Stimulated activated naive CD8-positive, alpha-beta T cell treated with anti-CD3 and anti-CD28 coated beads, Interleukin-15, amount 100 ng/mL, for 72 hours (primary cell): Measurements from ENCODE around the gene RNASE11.
"Not testable (repeated sequence)": the region's sequence is repeated elsewhere in the genome, so short reads cannot be mapped to it uniquely, and the experiment has no call there.

Experiments
- ATAC-seq: fragments of 150-1000 bp; cut with Tn5 transposase; 2 replicates; pipeline ENCODE4 v1.10.0; 2021; ENCODE audit warnings: mild to moderate bottlenecking, moderate library complexity
- DNase-seq, 2 donors: peaks; one replicate each; pipeline ENCODE4 v3.0.0; 2021 to 2022
- H3K27ac Mint-ChIP-seq, 2 donors: one replicate each; pipeline ENCODE4 v1.8.0; 2022; ENCODE audit warnings: mild to moderate bottlenecking in 2 of 2, mixed read lengths in 2 of 2, moderate library complexity in 2 of 2
- H3K27me3 Mint-ChIP-seq: one replicate; pipeline ENCODE4 v1.8.0; 2022; ENCODE audit warnings: mixed read lengths
- H3K4me1 Mint-ChIP-seq: one replicate; pipeline ENCODE4 v1.8.0; 2022; ENCODE audit warnings: mild to moderate bottlenecking, mixed read lengths
- H3K4me3 Mint-ChIP-seq, 2 donors: one replicate each; pipeline ENCODE4 v1.8.0; 2022; ENCODE audit warnings: mild to moderate bottlenecking in 2 of 2, mixed read lengths in 2 of 2, moderate library complexity in 1 of 2
- H3K9me3 Mint-ChIP-seq, 2 donors: one replicate each; pipeline ENCODE4 v1.8.0; 2022; ENCODE audit warnings: mixed read lengths in 2 of 2

RNASE11 gene

DNA sequence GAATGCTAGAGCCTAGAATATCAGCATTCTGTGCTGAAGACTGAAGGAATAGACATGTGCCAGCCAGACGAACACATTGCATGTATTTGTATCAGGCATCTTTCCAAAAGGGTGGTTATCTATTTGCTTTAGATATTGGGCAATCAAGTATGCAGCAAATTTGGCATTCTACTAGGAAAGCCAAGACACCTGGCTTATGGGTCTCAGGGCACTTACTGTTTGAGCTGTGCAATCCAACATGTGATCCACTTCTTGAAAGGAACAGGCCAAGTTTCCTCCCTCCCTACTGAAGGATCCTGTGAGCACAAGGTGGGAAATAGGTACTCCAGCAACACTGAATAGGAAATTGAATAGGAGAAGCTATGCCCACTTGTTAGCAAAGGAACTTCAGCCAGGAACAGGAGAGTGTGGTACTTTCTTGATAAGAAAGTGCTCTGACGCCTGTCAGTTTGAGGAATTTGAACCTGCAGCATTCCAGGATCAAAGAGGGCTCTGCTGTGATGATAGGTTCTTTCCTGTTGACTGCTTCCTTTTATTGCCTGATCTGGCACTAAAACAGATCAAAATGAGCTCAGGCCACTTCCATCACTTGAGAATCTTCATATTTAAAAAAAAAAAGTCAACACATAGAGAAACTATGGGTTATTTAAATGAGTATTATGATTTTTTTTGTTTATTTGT lies 33.1 kb upstream of the RNASE11 start:
- no peak overlapping the region for H3K4me3 Mint-ChIP-seq
- DNase-seq (no peak), ATAC-seq (no peak)
- peaks cover 0 to 7% of the 10 kb centered on the region in 2 donors for H3K9me3 Mint-ChIP-seq
- peaks cover 18% of the 10 kb centered on the region for H3K27me3 Mint-ChIP-seq
- H3K27ac Mint-ChIP-seq = no peak overlapping the region
- peaks cover 56% of the 10 kb centered on the region for H3K4me1 Mint-ChIP-seq

GRCh38 chr14:20619688-20620087 lies 31.9 kb upstream of the RNASE11 start:
- H3K4me1 Mint-ChIP-seq = peaks cover 52% of the 10 kb centered on the region
- not testable (repeated sequence) for ATAC-seq, H3K4me3 Mint-ChIP-seq, H3K27me3 Mint-ChIP-seq, H3K27ac Mint-ChIP-seq, H3K9me3 Mint-ChIP-seq, DNase-seq

DNA sequence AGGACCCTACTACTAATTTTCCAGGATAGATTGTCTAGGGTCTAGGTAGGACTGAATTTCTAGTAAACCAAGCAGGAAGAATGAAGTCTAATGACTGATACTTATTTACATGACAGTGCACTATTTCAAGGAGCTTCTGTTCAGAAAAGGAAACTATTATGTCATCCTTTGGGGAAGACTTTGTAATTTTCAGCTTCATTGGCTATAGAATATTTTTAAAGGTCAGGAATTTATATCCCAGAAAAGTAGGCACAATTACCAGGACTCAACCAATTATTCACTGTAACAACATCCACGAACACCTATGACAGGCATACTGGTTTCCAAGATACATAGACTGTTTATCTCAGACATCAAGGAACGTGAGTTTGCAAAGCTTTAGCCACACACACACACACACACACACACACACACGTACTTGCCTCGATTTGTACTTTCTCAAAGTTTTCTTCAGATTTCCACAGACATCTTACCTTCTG lies 30.5 kb upstream of the RNASE11 start:
- Mint-ChIP-seq H3K4me3 (no peak overlapping the region), H3K4me1 (peaks cover 42% of the 10 kb centered on the region), H3K27me3 (peaks cover 9% of the 10 kb centered on the region), H3K9me3 (peaks cover 0 to 7% of the 10 kb centered on the region in 2 donors), H3K27ac (no peak overlapping the region)
- ATAC-seq (no peak), DNase-seq (no peak)

GRCh38 chr14:20617138-20618003 lies 29.6 kb upstream of the RNASE11 start:
- Mint-ChIP-seq H3K9me3 (peaks cover 0 to 7% of the 10 kb centered on the region in 2 donors), H3K4me3 (no peak overlapping the region), H3K4me1 (peaks cover 32% of the 10 kb centered on the region), H3K27ac (no peak overlapping the region), H3K27me3 (peaks cover 1% of the 10 kb centered on the region)
- no peak for ATAC-seq
- no peak for DNase-seq

- no peaks in the 10 kb centered on the region for H3K9me3 Mint-ChIP-seq
- peaks cover 26% of the 10 kb centered on the region for H3K4me1 Mint-ChIP-seq
- DNase-seq (no peak), ATAC-seq (no peak)
- no peaks in the 10 kb centered on the region for H3K27me3 Mint-ChIP-seq
- no peak overlapping the region for H3K4me3 Mint-ChIP-seq
- no peak overlapping the region for H3K27ac Mint-ChIP-seq
Measured at GRCh38 chr14:20615996-20616395, 28.2 kb upstream of the RNASE11 start.

DNA sequence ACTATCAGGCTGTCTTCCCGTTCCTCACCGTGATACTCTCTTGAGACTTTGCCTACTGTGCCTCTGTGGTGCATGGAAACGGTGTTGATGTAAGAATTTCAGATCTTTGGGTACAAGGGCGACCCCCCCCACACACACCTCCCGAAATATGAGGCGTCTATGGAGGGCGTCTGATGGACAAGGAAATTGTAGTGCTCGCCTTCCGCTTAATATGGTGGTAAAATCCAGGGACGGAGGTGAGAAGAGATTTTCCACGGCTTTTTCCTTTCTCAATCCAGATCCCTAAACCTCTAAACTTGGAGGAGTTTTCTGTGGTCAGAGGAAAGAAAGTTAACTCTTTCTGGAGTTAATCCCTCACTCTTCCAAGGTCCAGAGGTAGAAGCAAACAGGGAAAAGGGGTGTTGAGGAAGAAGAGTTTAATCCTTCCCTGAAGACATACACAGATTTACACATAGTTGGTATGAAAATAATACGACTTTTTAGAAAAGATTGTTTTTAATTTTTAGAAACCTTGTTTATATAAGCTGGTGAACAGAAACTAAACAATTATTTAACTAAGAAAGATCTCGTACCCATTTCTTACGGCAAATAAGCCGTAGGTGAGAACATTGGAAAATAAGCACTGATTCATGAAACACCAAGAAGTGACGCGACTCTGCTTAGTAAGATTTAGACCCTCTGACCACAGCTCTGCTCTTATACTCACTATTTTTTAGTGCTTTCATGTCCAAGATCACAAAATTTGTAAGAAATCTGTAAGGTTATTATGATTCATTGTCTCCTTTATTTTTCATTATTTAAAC lies 26.4 kb upstream of the RNASE11 start:
- DNase-seq (peak in 1 of 2 donors; percentile 34), ATAC-seq (peak; percentile 21)
- H3K27me3 Mint-ChIP-seq = no peaks in the 10 kb centered on the region
- H3K27ac Mint-ChIP-seq = no peak overlapping the region
- H3K4me3 Mint-ChIP-seq = no peak overlapping the region
- H3K9me3 Mint-ChIP-seq = no peaks in the 10 kb centered on the region
- H3K4me1 Mint-ChIP-seq = peaks cover 26% of the 10 kb centered on the region

- Mint-ChIP-seq H3K4me3 (no peak overlapping the region), H3K9me3 (no peaks in the 10 kb centered on the region), H3K27ac (no peak overlapping the region), H3K27me3 (no peaks in the 10 kb centered on the region), H3K4me1 (peaks cover 24% of the 10 kb centered on the region)
- peak; percentile 89 for ATAC-seq
- DNase-seq = peak; percentile 82 to 92
Measured at GRCh38 chr14:20613094-20614037, 25.6 kb upstream of the RNASE11 start.

- DNase-seq = no peak
- Mint-ChIP-seq H3K4me1 (peaks cover 18% of the 10 kb centered on the region), H3K9me3 (no peaks in the 10 kb centered on the region), H3K4me3 (no peak overlapping the region), H3K27ac (no peak overlapping the region), H3K27me3 (no peaks in the 10 kb centered on the region)
- ATAC-seq = no peak
Measured at GRCh38 chr14:20612403-20612802, 24.6 kb upstream of the RNASE11 start.

DNA sequence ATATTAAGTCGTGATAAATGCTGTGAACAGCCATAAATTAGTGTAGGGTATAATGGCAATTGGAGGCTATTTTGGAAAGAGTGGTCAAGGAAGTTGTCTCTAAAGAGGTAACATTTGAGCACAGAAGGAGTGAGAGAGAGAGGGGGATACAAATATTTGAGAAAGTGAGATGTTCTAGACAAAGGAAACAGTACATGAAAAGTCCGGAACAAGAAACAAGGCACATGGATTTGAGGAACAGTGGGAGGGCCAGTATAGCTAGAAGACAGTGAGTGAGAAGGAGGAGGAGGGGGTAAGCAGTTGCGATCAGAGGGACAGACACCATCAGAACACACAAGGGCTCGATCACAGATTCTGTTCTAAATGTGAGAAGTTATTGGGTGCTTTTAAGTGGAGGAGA lies 23.5 kb upstream of the RNASE11 start:
- no peaks in the 10 kb centered on the region for H3K27me3 Mint-ChIP-seq
- DNase-seq (no peak), ATAC-seq (no peak)
- no peak overlapping the region for H3K4me3 Mint-ChIP-seq
- no peak overlapping the region for H3K27ac Mint-ChIP-seq
- H3K9me3 Mint-ChIP-seq = no peaks in the 10 kb centered on the region
- H3K4me1 Mint-ChIP-seq = peaks cover 18% of the 10 kb centered on the region

GRCh38 chr14:20610002-20610765 lies 22.4 kb upstream of the RNASE11 start:
- no peak overlapping the region for H3K4me3 Mint-ChIP-seq
- no peaks in the 10 kb centered on the region for H3K27me3 Mint-ChIP-seq
- peaks cover 14% of the 10 kb centered on the region for H3K4me1 Mint-ChIP-seq
- ATAC-seq = peak; percentile 24
- no peaks in the 10 kb centered on the region for H3K9me3 Mint-ChIP-seq
- no peak overlapping the region for H3K27ac Mint-ChIP-seq
- DNase-seq = peak; percentile 72 to 81

GRCh38 chr14:20609215-20610001 lies 21.6 kb upstream of the RNASE11 start:
- DNase-seq = peak; percentile 79 to 80

GRCh38 chr14:20608383-20609110 lies 20.7 kb upstream of the RNASE11 start:
- H3K4me1 Mint-ChIP-seq = peaks cover 6% of the 10 kb centered on the region
- peak overlapping the region in 1 of 2 donors; percentile 6 for H3K4me3 Mint-ChIP-seq
- no peaks in the 10 kb centered on the region for H3K9me3 Mint-ChIP-seq
- H3K27ac Mint-ChIP-seq = peak overlapping the region in 1 of 2 donors; percentile 79
- DNase-seq = no peak
- H3K27me3 Mint-ChIP-seq = no peaks in the 10 kb centered on the region
- no peak for ATAC-seq

More at GRCh38 chr14:20609215-20610001, 21.6 kb upstream of the RNASE11 start:
- Mint-ChIP-seq H3K4me3 (no peak overlapping the region), H3K9me3 (no peaks in the 10 kb centered on the region), H3K27ac (no peak overlapping the region), H3K4me1 (peaks cover 7% of the 10 kb centered on the region), H3K27me3 (no peaks in the 10 kb centered on the region)
- peak; percentile 36 for ATAC-seq

DNA sequence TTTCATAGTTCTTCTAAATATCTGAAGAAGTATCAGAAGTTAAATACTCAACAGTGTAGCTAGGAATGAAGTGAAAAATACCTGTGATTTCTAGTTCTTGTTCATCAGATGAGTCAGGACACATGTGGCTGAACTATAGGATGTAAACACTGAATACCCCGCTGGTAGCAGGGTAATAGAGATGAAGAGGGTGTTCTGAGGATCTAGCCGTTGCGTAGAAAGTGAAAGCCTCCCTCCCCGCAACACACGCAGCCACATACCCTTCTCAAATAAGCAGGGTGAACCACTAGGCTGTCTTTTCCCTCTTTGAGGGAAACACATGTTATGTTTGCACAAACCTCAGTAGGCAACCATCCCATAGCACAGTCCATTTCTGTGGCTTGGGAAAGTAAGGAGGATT lies 19.8 kb upstream of the RNASE11 start:
- Mint-ChIP-seq H3K4me3 (no peak overlapping the region), H3K27me3 (no peaks in the 10 kb centered on the region), H3K4me1 (peaks cover 6% of the 10 kb centered on the region), H3K9me3 (no peaks in the 10 kb centered on the region), H3K27ac (no peak overlapping the region)
- DNase-seq = no peak
- peak; percentile 10 for ATAC-seq
